AML-193 (cell line): Measurements from ENCODE around the gene DISP2.

ENCODE experiments used
- DNase-seq, 2 experiments: peaks; one replicate each; lab custom pipeline; 2025; lab: John Stamatoyannopoulos, UW

Gene DISP2

DNA sequence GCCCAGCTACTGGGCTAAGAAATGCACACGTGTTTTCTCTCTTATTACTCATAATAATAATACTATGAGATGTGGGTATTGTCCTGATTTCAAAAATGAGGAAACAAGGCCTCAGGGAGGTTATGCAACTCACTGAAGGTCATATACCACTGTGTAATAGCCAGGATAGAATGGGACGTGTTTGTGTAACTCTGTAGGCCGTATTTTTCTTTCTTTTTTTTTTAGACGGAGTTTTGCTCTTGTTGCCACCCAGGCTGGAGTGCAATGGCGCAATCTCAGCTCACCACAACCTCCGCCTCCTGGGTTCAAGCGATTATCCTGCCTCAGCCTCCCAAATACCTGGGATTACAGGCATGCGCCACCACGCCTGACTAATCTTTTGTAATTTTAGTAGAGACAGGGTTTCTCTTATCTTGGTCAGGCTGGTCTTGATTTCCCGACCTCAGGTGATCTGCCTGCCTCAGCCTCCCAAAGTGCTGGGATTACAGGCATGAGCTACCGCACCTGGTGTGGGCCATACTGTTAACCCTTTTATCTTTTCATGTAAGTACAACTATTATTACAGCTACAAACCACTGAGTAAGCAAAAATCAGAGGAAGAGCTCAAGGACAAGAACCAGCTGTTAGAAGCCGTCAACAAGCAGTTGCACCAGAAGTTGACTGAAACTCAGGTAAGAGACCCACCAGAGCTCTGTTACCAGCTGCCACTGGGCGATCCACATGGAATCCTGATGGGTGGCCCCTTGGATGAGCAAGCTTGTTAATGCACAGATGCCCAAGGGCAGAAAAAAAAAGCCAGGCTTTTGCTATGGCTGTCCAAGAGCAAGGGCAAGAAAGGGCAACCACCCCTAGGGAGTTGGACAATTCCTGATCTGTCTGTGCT lies 31.2 kb downstream of the DISP2 start:
- DNase-seq, result peak; percentile 93

DNA sequence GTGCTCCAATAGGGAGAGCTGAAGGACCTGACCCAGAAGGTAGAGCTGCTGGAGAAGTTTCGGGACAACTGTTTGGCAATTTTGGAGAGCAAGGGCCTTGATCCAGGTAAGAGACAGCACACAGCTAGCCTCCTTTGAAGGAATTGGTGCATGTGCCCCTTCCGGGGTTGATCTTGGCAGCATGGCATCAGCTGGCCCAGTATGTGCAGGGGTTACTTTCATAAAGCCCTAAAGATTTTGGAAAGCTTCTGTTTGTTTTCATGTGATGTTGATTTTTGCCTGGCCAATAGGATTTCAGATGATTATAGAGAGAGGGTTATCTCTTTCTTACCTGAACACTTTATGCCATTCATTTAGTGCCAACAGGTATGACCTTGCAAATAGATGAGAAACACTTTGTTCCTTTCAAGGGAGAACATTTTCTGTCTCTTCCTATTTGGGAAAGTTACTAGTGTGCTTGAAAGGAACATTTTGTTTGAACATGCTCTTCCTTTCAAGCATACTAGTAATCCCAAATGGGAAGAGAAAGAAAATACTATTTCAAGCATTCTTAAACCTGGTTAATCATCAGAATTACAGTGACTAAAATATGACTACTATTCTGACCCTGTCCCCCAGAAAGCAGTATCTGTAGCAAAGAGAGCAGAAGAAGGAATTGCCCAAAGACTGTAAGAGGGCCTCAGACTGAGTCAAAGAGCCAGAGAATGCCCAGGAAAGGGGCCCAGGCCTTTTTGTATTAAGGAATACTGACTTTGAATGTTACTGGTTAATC lies 32.0 kb downstream of the DISP2 start:
- no peak for DNase-seq

DNA sequence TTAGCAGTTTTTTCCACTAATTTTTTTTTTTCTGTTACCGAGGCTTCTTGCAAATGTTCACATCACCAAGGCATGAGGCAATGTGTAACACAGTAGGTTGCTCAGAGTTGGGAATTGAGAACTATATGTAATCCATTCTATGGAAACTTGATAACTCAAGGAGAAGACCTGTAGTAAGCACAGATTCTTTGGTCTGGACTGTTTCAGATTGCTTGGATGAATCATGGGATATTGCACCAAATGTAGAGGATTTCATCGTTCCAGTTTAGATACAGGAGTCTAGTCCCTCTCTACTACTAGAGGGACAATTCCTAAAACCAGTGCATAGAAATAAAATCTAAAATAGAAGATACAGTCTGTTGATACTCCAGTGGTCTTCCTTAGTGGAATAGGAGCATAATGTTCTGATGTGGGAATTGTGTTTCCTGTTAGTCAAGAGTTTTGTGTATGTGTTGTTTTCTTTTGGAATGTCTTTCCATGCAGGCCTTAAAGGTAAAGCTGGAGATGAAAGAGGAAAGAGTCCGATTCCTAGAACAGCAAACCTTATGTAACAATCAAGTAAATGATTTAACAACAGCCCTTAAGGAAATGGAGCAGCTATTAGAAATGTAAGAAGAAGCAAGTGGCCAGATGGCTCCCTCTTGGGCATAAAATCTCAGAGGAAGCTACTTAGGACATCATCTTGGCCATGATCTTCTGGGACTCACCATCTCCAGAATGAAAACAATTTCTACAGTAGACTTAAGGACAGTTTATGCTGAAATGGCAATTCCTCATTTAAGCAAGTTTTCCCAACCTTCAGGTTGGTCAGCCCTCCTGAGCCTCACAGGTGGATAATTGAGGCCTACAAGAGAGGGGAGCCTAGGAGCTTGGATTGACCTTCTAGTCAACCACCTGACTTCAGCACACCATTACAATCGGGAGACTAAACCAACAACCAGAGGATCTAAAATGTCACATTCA lies 35.2 kb downstream of the DISP2 start:
- DNase-seq, result no peak

DNA sequence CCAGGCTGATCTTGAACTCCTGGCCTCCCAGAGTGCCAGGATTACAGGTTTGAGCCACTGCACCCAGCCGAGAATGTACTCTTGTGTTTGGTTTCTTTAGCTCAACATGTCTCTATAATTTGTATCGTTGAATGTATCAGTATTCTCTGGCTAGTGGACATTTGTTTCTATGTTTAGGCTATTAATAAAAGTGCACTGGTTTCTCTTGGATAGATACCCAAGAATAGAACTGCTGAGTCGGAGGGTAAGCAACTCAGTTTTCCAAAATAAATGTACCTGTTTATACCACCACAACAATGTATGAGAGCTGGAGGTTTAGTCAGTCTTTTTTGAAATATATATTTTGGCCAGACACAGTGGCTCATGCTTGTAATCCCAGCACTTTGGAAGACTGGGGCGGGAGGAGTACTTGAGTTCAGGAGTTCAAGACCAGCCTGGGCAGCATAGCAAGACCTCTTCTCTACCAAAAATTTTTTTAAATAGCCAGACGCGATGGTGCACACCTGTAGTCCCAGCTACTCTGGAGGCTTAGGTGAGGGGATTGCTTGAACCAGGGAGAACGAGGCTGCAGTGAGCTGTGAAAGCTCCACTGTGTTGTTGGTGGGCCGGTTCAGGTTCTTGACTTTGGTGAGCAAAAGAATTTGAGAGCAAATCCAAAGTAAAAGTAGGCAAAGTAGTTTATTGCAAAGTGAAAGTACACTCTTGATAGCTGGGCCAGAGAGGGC lies 39.8 kb downstream of the DISP2 start:
- no peak for DNase-seq

DNA sequence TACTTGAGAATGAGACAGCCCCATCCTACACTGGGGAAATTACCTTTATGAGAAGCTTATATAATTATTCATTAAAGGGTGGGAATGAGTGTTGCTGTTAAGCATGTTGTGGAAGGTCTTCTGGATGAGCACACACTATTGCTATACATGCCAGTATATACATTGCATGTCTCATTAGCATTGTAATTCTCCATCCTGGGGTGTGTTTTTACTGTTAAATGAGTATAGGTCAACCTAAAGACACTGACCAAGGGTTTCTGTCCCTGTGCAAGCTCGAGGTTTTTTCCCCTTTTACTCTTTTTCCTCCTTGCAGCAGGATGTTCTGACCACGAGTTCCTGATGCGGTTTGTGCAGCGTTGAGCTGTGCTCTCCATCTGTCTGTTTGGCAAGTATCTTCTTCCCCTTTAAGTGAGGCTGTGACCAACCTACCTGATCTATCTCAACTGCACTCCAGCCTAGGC lies 40.4 kb downstream of the DISP2 start:
- DNase-seq, result peak; percentile 97 to 99

DNA sequence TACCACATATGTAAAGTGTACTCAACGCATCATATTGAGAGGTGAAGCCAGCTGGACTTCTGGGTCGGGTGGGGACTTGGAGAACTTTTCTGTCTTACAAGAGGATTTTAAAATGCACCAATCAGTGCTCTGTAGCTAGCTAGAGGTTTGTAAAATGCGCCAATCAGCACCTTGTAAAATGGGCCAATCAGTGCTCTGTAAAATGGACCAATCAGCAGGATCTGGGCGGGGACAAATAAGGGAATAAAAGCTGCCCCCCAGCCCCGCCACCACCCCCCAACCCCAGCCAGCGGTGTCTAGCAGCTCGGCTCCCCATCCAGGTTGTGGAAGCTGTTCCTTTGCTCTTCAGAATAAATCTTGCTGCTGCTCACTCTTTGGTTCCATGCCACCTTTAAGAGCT lies 41.4 kb downstream of the DISP2 start:
- no peak for DNase-seq

DNA sequence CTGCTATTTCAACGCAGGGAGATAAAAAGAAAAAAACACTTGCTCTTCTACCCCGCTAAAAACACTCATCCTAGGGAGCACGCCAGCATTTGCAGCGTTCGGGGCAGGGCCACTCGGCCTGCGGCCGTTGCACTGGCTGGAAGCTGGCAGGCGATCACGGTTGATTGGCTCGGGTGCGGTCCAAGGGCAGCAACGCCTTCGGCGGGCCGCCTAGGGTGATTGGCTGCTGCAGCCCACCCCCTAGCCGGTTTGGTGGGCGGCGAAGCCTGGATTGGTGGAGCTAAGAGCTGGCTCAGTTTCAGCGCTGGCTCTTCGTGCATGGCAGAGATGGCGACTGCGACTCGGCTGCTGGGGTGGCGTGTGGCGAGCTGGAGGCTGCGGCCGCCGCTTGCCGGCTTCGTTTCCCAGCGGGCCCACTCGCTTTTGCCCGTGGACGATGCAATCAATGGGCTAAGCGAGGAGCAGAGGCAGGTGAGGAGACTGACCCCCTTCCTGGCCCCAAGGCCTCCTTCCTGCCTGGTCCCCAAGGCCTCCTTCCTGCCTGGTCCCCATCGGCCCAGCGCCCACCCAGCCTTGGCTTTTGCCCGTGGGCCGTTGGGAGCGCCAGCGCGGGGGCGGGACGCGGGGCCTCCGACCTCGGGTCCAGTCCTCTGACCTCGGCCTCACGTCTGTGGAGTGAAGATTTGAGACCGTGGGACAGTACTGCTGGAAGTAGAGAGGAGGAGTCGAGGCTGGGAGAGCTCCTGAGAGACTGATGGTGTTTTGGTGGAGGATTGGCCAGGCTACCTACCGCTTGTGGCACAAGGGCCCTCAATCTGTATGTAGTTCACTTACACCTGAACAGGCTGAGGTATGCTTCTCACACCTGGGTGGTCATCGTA lies 47.7 kb downstream of the DISP2 start, which contains the start of gene IVD:
TSS of gene IVD (plus strand) at position 295 of the 881 bp plus-strand sequence. CDS start at position 328, 33 bp downstream.
- peak; percentile 87 to 95 for DNase-seq

DNA sequence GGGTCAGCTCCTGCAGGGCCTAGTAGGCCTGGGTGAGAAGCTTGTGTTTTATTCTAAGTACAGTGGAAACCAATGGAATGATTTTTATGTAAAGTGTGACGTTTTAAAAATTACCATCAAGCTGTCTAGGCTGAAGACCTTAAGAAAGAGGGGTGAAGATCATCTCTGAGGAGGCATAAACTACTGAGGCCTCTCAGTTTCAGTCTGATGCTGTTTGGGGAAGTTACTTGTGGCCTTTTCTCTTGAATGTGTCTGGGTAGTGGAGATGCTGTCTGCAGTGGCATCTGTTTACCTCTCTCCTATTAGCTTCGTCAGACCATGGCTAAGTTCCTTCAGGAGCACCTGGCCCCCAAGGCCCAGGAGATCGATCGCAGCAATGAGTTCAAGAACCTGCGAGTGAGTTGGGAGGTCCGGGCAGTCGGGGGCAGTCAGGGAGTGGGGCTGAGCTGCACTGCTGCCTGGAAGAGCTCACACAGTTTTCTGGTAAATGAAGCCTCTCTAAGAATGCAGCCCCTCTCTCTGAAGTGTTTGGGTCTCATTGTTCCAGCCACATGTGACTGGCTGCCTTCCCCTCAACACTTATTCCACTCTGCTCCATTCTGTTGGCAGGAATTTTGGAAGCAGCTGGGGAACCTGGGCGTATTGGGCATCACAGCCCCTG lies 49.4 kb downstream of the DISP2 start:
- peak in 1 of 2 experiments; percentile 9 for DNase-seq

DNA sequence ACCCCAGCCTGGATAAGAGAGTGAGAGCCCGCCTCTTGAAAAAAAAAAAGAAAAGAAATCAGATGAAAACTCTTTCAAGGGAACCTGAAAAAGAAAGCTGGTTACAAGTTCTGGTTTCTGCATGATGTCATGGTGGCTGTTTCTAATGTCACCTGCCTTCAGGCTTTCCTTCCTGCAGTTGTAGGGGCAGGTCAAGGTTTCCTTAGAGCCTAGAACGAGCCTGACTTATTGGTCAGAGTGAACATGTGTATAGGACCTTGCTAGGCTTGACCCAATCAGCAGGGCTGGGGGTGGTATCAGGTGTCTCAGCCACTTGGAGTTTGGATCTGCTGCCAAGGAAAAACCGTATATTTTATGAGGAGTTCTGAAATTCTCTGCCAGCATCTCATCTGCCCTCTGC lies 51.3 kb downstream of the DISP2 start:
- DNase-seq, result no peak

DNA sequence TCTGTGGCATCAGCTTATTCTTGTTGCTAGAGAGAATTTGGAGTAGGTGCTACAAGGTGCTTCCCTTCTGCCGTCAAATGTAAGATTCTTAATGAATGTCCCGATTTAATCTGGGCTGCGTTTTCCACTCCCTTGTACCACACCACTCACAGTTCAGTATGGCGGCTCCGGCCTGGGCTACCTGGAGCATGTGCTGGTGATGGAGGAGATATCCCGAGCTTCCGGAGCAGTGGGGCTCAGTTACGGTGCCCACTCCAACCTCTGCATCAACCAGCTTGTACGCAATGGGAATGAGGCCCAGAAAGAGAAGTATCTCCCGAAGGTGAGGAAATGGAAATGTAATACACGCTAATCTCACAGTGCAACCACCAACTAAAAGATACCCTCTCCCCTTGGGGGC lies 52.5 kb downstream of the DISP2 start:
- DNase-seq, result no peak

DNA sequence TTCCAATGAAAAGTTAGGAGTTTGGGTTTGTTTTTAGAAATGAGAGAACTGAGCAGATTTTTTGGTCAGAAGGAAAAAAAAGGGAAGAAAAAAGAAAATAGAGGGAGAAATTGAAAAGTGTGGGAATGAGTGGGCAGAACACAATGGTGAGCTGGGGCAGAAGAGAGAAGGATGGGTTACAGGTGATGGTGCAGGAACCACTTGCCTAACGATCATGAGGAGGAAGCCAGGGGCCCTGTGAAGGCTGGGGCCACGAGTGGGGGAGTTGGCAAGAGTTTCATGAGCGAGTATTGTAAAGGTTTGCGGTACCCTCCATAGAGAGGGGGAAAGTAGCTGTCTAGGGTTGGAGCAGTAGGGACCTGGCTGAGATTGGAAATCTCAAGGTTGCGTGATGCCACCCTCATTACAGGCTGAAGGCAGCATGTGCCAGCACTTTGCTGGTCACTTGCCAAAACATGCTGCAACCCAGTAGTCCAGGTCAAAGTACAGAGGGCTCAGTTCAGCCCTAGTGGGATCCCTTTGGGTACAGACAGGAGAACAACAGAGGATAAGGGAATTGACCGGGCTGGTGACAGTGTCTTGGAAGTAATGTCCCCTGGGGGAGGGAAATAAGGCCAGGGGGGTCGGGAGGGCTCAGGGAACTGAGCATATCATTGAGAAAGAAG lies 54.2 kb downstream of the DISP2 start:
- DNase-seq, result no peak

DNA sequence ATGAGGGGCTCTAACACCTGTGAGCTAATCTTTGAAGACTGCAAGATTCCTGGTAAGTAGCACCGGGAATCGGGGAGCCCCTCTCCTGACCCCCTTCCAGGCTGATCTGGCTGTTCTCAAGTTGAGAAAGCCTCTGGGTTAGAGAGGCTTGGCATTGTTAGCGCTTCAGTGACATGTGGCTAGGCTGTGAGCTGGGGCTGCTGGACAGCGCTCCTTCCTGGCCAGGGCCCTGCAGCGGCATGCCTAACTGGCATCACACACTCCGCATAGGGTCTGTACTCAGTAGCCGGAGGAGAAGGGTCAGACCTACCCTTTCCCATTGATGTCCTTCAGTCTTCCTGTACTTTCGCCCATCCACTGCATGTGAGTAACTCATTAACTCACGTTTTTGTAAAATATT lies 55.0 kb downstream of the DISP2 start:
- DNase-seq, result no peak

DNA sequence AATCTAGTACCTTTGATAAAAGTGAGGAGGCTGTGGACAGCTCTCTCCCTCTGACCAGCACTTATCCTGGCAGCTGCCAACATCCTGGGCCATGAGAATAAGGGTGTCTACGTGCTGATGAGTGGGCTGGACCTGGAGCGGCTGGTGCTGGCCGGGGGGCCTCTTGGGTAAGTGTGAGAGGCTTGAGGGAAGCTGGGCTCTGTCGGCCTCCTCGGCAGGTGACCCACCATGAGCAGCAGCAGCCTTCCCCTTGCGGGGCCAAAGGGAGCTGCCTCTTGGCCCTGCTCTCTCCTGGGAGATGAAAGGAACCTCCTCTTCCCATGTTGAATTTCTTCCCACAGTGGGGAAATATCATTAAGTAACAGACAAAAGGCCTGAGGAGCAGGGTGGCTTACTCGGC lies 56.8 kb downstream of the DISP2 start:
- DNase-seq, result no peak

DNA sequence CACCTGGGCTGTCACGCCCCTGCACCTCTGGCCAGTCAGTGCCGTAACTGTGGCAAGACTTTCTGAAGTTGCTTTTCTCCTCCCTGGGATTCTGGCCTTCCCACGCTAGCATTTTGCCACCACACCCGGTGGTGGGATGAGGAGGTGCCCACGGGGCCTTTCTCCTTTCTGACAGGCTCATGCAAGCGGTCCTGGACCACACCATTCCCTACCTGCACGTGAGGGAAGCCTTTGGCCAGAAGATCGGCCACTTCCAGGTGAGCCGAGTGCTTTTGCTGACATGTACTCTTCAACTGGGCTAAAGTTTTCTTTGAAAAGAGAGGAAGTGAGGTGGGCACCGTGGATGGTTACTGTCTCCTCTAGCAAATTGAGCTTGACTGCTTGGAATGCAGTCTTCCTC lies 57.2 kb downstream of the DISP2 start:
- no peak for DNase-seq

DNA sequence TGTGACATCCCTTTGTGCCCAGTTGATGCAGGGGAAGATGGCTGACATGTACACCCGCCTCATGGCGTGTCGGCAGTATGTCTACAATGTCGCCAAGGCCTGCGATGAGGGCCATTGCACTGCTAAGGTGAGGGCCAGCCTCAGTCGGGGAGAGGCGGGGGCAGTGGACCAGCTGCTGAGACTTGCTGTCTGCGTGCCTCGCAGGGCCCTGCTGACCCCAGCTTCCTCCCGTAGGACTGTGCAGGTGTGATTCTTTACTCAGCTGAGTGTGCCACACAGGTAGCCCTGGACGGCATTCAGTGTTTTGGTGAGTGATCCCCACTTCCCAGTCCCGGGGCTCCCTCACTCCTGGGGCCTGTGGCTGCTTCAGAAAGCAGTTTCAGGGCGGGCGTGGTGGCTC lies 58.0 kb downstream of the DISP2 start:
- no peak for DNase-seq

DNA sequence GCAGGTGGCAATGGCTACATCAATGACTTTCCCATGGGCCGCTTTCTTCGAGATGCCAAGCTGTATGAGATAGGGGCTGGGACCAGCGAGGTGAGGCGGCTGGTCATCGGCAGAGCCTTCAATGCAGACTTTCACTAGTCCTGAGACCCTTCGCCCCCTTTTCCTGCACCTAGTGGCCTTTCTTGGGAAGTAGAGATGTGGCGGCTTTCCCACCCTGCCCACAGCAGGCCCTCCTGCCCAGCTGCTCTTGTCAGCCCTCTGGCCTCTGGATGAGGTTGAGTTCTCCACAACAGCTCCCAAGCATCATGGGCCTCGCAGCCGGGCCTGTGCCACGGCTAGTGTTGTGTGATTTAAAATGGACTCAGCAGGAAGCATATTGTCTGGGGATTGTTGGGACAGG lies 60.1 kb downstream of the DISP2 start:
- DNase-seq, result no peak

DNA sequence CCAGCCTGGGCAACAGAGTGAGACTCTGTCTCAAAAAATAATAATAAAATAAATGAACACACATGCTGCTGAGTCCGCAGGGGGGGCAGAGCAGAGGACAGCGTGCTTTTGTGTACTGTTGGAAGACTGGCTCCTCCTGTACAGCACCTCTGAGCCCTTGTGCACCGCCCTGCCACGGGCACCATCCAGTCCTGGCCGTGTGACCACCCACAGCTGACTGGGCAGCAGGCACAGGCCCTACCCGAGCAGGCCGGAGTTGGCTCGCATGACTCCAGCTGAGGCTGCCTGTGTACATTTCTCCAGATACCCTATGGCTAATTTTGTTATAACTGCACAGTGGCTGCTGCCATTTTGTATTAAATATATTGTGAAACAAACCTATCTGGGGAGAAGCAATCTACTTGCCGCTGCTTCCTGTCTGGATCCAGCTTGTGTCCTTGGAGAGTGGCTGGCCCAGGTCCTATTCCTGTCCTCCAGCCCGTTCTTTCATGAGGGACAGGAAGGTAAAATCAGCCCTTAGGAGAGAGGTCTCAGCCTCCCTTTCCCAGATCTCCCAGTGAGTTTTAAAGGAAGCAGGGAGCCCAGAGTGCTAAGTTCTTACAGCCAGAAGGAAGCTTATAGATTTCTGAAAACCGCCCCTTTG lies 62.2 kb downstream of the DISP2 start:
- no peak for DNase-seq

DNA sequence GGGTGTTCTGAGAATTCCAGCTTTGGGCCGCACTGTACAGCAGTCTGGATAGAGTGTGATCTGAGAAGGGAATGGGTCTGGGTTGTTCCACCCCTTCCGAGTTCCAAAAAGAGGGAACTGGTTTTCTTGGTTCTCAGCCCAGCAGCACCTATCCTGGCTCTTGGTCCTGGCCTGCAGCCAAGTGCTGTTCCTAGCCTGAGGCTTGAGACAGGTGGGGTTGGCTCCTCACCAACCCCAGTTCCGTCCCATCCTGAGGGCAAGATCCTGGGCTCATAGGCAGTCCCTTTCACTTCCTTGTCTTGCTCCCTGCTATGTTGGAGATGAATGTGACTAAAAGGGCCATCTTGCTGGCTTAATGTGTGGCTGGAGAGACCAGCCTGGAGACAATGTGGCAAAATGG lies 62.8 kb downstream of the DISP2 start:
- DNase-seq, result no peak
